Measurements from ENCODE around the gene MUCL3. TPM values are rescaled to one million over a fixed set of nuclear protein-coding genes. Genes with fewer than 3 reads are reported as not detected.

The MUCL3 gene
- total RNA-seq, 4 donors from 2014 or later, result not detected

DNA sequence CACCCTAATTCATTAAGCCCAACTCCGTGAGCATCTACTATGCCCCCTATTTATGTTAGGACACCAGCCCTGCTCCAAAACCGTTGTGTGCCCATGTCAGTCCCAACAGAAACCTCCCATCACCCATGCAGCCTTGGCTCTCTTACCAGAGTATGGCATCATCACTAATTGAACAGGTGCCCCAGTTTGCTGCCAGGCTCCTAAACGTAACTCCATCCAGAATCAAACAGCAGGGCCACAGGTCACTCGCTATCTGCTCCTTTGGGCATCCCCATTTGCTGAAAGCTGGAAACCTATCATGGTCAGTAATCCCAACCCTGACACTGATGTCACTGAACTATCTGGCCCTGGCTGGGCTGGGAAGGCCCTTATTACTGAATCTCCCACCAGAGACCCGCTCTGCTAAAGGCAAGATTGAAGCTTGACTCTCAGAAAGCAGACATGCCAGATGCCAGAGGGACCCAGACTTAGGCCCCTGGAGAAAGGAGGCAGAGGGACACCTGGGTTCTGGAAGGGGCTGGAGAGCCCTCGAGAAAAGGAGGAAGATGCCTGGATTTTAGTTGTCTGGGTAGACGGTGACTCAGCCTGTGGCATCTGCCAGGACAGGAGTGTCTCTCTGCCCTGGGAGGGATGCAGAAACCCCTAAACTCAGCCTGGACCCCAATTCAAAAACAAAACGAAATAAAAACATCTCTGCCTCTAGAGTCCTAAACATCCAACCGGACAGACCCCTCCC lies 14.0 kb downstream of the MUCL3 start:
- Histone ChIP-seq H3K9me3 (no peaks in the 10 kb centered on the region), H3K4me1 (peaks cover 7 to 12% of the 10 kb centered on the region in 2 donors), H3K4me3 (peak overlapping the region; percentile 46 to 54 (median 49)), H3K36me3 (no peaks in the 10 kb centered on the region), H3K27ac (peak overlapping the region in 3 of 4 donors; percentile 14 to 43 (median 40)), H3K27me3 (peaks cover 0 to 6% (median 5%) of the 10 kb centered on the region in 3 donors)
- ATAC-seq (peak; percentile 71 to 77), DNase-seq (peak in 1 of 2 donors; percentile 63)
- intact Hi-C loops (cut with DNase I; ENCODE audit: low total_unique reads) (no loop called here), in situ Hi-C loops (cut with MboI; ENCODE audit: low sequenced_read_pairs in 4 of 4) (no loop called here)
- TF ChIP-seq POLR2A (IDR thresholded peaks at IDR 0.05), result no peak

DNA sequence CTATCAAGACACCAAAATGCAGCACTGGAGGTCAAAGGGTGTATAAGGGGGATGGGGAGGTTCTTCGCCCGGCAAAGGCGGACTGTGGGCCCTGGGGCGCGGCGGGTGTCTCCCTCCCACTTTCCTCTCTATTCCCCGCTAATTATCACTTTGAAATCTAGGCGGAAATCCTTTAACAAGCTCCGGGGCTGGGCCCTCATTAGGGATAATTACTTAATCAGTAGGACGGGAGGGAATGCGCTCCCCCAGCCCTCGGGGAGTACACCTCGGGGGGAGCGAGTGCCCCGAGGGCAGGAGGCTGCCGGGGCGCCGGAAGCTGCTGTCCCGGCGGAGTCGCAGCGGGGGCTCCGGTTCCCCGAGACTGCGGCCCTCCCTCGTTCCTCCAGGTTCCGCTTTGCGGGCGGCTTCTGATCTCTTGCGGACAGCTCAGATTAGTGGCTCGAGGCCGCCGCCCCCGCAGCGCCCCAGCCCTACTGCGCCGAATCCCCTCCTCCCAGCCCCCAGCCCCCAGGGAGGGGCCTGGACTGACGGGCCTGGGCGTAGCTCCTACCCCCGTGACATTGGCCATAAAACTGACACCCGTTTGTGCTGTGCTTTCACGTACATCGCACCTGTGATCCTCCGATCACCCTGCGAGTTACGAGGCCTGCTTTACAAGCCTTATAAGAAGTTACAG lies 14.7 kb downstream of the MUCL3 start:
- Histone ChIP-seq H3K27ac (peak overlapping the region; percentile 14 to 43 (median 29)), H3K9me3 (no peaks in the 10 kb centered on the region), H3K36me3 (no peaks in the 10 kb centered on the region), H3K27me3 (peaks cover 0 to 6% (median 5%) of the 10 kb centered on the region in 3 donors), H3K4me3 (peak overlapping the region; percentile 46 to 54 (median 49)), H3K4me1 (peaks cover 7 to 12% of the 10 kb centered on the region in 2 donors)
- in situ Hi-C loops (cut with MboI; ENCODE audit: low sequenced_read_pairs in 4 of 4) (no loop called here), intact Hi-C loops (cut with DNase I; ENCODE audit: low total_unique reads) (no loop called here)
- DNase-seq, result peak; percentile 18 to 45
- peak; percentile 59 to 60 for ATAC-seq
- no peak for TF ChIP-seq POLR2A (IDR thresholded peaks at IDR 0.05)
- TF ChIP-seq CTCF (IDR thresholded peaks at IDR 0.05 in 4 of 5, conservative IDR thresholded peaks at IDR 0.05 in 1 of 5), result no peak

DNA sequence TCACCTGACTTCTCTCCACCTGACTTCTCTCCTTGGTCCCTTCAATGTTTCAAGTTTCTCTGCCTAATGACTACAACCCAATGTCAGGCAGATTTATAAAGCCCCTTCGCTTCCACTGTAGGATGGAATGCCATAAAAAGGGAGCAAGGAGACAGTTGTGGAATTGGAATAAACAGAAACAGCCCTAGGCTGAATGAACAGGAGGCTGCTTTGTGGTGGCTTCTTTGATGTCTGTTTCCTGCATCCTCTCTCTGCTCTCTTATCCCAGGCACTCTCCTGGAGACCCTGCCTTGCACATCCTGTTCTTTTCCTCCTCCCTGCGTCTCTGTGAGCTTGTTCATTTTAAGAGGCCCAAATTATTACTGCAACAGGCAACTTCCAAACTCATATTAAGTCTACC lies 16.9 kb downstream of the MUCL3 start:
- DNase-seq (no peak), ATAC-seq (no peak)
- TF ChIP-seq POLR2A (IDR thresholded peaks at IDR 0.05) (no peak), CTCF (IDR thresholded peaks at IDR 0.05 in 4 of 5, conservative IDR thresholded peaks at IDR 0.05 in 1 of 5) (no peak)
- Histone ChIP-seq H3K4me1 (peaks cover 7 to 12% of the 10 kb centered on the region in 2 donors), H3K36me3 (no peaks in the 10 kb centered on the region), H3K27me3 (peaks cover 0 to 6% (median 5%) of the 10 kb centered on the region in 3 donors), H3K4me3 (no peak overlapping the region), H3K27ac (no peak overlapping the region), H3K9me3 (no peaks in the 10 kb centered on the region)
- intact Hi-C loops (cut with DNase I; ENCODE audit: low total_unique reads) (no loop called here), in situ Hi-C loops (cut with MboI; ENCODE audit: low sequenced_read_pairs in 4 of 4) (no loop called here)

DNA sequence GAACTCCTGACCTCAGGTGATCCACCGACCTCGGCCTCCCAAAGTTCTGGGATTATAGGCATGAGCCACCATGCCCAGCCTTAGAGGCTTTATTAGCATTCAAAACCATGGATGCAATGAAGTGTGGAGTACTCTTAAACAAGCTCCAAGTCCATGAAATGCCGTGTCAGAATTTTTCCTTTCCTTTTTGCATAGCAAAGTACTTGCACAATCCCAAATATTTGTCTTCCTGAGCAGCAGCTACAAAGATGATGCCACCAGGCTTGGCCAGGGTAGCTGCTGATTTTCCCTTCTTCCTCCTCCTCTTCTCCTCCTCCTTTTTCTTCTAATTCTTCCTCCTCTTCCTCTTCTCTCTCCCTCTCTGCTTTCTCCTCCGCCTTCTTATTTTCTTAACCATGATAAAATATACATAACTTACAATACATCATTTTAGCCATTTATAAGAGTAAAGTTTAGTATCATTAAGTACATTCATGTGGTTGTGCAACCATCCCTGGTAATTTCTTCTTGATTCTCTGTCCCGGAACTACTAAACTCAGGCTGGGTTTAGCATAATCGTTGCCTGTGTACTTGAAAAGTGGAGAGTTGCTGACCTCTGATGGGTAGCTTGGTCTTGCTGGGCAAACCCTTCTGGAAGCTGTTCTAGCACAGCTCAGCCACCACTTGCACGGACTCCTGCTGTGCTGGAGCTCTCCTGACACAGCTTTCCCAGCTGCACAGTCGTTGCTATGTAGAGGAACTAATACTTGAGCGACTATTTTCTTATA lies 20.3 kb downstream of the MUCL3 start:
- DNase-seq (no peak), ATAC-seq (no peak)
- intact Hi-C loops (cut with DNase I; ENCODE audit: low total_unique reads) (no loop called here), in situ Hi-C loops (cut with MboI; ENCODE audit: low sequenced_read_pairs in 4 of 4) (no loop called here)
- no peak for TF ChIP-seq POLR2A (IDR thresholded peaks at IDR 0.05)
- TF ChIP-seq CTCF (IDR thresholded peaks at IDR 0.05 in 4 of 5, conservative IDR thresholded peaks at IDR 0.05 in 1 of 5), result no peak
- no peaks in the 10 kb centered on the region for H3K36me3 ChIP-seq
- no peak overlapping the region for H3K4me3 ChIP-seq
- H3K9me3 ChIP-seq, result no peaks in the 10 kb centered on the region
- no peaks in the 10 kb centered on the region for H3K4me1 ChIP-seq
- H3K27ac ChIP-seq, result no peak overlapping the region
- no peaks in the 10 kb centered on the region for H3K27me3 ChIP-seq

GRCh38 chr6:30962716-30963115 lies 21.9 kb downstream of the MUCL3 start:
- no peak for TF ChIP-seq CTCF (IDR thresholded peaks at IDR 0.05 in 4 of 5, conservative IDR thresholded peaks at IDR 0.05 in 1 of 5)
- TF ChIP-seq POLR2A (IDR thresholded peaks at IDR 0.05), result no peak
- no peaks in the 10 kb centered on the region for H3K27me3 ChIP-seq
- H3K9me3 ChIP-seq, result no peaks in the 10 kb centered on the region
- ATAC-seq (no peak), DNase-seq (no peak)
- H3K4me1 ChIP-seq, result no peaks in the 10 kb centered on the region
- no peaks in the 10 kb centered on the region for H3K36me3 ChIP-seq
- in situ Hi-C loops (cut with MboI; ENCODE audit: low sequenced_read_pairs in 4 of 4) (no loop called here), intact Hi-C loops (cut with DNase I; ENCODE audit: low total_unique reads) (no loop called here)
- H3K27ac ChIP-seq, result no peak overlapping the region
- H3K4me3 ChIP-seq, result no peak overlapping the region
